ENCODE measurements around the gene NLRC5.
"Not testable (repeated sequence)": the region's sequence is repeated elsewhere in the genome, so short reads cannot be mapped to it uniquely, and the experiment has no call there.

Gene NLRC5

GRCh38 chr16:57044931-57045693, 55.8 kb downstream of the NLRC5 start:
- no peak for DNase-seq (ENCODE audit: low read depth)

GRCh38 chr16:57045694-57046381, 56.5 kb downstream of the NLRC5 start:
- no peak for DNase-seq (ENCODE audit: low read depth)

GRCh38 chr16:57048095-57048494, 58.7 kb downstream of the NLRC5 start:
- DNase-seq (ENCODE audit: low read depth): no peak

GRCh38 chr16:57049678-57050077, 60.3 kb downstream of the NLRC5 start:
- no peak for DNase-seq (ENCODE audit: low read depth)

GRCh38 chr16:57051696-57052228, 62.4 kb downstream of the NLRC5 start:
- no peak for DNase-seq (ENCODE audit: low read depth)

GRCh38 chr16:57053206-57053605, 63.8 kb downstream of the NLRC5 start:
- no peak for DNase-seq (ENCODE audit: low read depth)

- DNase-seq (ENCODE audit: low read depth): no peak
Measured at GRCh38 chr16:57054338-57054737, 65.0 kb downstream of the NLRC5 start.

- DNase-seq (ENCODE audit: low read depth): no peak
Measured at GRCh38 chr16:57054771-57055170, 65.4 kb downstream of the NLRC5 start.

- DNase-seq (ENCODE audit: low read depth): no peak
Measured at GRCh38 chr16:57055671-57056070, 66.3 kb downstream of the NLRC5 start.

GRCh38 chr16:57058291-57058861, 69.0 kb downstream of the NLRC5 start:
- no peak for DNase-seq (ENCODE audit: low read depth)

- no peak for DNase-seq (ENCODE audit: low read depth)
Measured at GRCh38 chr16:57060323-57061083, 71.1 kb downstream of the NLRC5 start.

GRCh38 chr16:57061084-57061905, 71.9 kb downstream of the NLRC5 start:
- DNase-seq (ENCODE audit: low read depth): no peak

GRCh38 chr16:57062329-57062728, 73.0 kb downstream of the NLRC5 start:
- DNase-seq (ENCODE audit: low read depth): no peak

- DNase-seq (ENCODE audit: low read depth): not testable (repeated sequence)
Measured at GRCh38 chr16:57063189-57063588, 73.8 kb downstream of the NLRC5 start.

GRCh38 chr16:57064995-57065394, 75.6 kb downstream of the NLRC5 start:
- no peak for DNase-seq (ENCODE audit: low read depth)

- DNase-seq (ENCODE audit: low read depth): no peak
Measured at GRCh38 chr16:57066625-57067024, 77.3 kb downstream of the NLRC5 start.

GRCh38 chr16:57067347-57067746, 78.0 kb downstream of the NLRC5 start:
- no peak for DNase-seq (ENCODE audit: low read depth)

- no peak for DNase-seq (ENCODE audit: low read depth)
Measured at GRCh38 chr16:57069053-57069452, 79.7 kb downstream of the NLRC5 start.

GRCh38 chr16:57069635-57070370, 80.4 kb downstream of the NLRC5 start:
- no peak for DNase-seq (ENCODE audit: low read depth)

- DNase-seq (ENCODE audit: low read depth): no peak
Measured at GRCh38 chr16:57070424-57070823, 81.1 kb downstream of the NLRC5 start.

All from T-helper 22 cell (primary cell).